ENCODE measurements around the gene SMIM27.
"Not testable (repeated sequence)": the region's sequence is repeated elsewhere in the genome, so short reads cannot be mapped to it uniquely, and the experiment has no call there.

Gene SMIM27, protein sequence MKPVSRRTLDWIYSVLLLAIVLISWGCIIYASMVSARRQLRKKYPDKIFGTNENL

DNA sequence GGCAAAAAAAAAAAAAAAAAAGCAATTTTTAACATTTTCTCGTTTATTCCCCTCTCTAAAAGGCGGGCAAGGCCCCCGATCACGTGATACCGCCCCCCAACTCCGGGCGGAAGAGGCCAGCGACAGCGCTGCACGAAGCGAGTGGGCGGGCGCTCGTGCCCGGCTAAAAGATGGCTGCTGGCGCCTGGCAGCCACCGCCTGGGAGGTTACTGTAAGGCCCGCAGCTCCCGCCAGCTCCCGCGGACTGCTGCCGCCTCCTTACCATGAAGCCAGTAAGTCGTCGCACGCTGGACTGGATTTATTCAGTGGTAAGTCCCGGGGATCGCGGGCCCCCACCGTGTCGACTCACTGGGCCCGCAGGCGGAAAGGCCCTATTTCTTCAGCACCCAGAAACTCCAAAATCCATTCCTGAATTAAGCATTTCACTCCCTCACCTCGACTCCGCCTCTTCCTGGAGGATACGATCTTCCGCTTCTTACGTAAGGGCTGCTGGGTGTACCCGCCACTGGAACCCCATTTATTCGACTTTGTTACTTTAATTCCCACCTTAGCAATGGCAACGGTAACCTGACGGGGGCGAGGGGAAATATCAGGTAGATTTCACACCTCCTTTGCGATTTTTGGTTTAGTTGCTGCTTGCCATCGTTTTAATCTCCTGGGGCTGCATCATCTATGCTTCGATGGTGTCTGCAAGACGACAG lies at the start of gene SMIM27, which contains the start of gene TOPORS:
TSS of gene SMIM27 (plus strand) at position 156 of the 701 bp plus-strand sequence. CDS start at position 264, 108 bp downstream.
TSS of gene TOPORS (minus strand) at position 415 of the 701 bp plus-strand sequence. CDS start at position 265, 150 bp downstream.
- peak; percentile 72 to 78 for DNase-seq (ENCODE audit: low read depth in 2 of 2)

- no peak for DNase-seq (ENCODE audit: low read depth in 2 of 2)
These were observed 49.7 kb upstream of the SMIM27 start for GRCh38 chr9:32502464-32502863.

DNA sequence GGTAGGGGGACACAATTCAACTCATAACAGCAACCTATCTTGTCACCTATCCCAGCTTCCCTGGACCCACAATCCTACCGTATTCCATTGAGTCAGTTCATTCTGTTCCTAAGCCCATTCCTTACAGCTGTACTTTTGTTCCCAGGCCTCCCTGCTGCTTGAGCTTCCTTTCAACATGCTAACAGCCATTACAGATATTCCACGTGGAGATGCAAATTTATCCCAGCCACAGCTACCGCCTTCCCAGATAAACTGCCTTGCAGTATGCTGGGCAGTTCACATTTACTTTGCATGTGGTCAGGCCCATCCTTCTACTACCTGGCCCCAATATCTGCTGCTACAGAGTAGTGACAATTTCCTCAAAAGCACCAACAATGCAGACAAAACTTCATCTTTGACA lies 49.1 kb upstream of the SMIM27 start:
- DNase-seq (ENCODE audit: low read depth in 2 of 2): no peak

DNA sequence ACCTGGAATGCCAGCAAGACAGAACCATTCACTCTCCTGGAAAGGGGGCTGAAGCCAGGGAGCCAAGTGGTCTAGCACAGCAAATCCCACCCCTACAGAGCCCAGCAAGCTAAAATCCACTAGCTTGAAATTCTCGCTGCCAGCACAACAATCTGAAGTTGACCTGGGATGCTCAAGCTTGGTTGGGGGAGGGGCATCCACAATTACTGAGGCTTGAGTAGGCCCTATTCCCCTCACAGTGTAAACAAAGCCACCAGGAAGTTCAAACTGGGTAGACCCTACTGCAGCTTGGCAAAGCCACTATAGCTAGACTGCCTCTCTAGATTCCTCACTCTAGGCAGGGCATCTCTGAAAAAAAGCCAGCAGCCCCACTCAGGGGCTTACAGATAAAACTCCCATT lies 43.4 kb upstream of the SMIM27 start:
- DNase-seq (ENCODE audit: low read depth in 2 of 2): no peak

DNA sequence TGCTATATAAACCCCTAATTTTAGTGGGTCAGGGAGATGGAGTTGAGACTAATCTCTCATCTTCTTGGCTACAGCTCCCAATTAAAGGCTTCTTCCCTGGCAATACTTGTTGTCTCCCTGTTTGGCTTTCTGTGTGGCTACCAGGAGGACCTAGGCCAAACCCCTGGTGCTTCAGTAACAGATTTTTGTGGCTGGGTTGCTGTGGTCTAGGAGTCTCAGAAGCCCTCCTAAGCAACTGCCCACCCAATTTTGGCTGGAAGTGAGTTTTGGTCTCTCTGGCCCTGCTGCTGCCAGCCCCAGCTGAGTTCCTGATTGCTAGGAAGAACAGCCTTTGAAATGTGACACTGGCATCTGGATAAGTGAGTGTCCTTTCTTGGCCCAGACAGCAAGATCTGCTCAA lies 35.9 kb upstream of the SMIM27 start:
- no peak for DNase-seq (ENCODE audit: low read depth in 2 of 2)

DNA sequence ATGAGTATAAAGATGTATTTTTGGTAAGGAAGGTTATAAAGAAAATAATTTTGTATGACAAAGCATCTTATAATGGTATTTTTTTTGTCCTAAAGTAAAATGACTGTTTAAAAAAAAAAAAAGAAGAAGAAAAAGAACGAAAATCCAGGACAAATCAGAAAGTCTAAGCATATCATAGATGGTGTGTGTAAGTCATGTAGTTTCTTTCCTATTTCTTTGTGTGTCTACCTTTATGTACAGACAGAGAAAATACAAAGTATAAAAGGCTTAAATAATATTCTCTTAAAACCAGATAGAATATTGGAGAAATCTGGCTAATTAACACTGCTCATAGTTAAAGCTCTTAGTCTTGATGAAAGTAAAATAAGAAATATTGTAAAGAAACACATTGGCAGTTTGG lies 33.9 kb upstream of the SMIM27 start:
- DNase-seq (ENCODE audit: low read depth in 2 of 2): no peak

- DNase-seq (ENCODE audit: low read depth in 2 of 2): no peak
These were observed 28.2 kb upstream of the SMIM27 start for GRCh38 chr9:32523910-32524309.

DNA sequence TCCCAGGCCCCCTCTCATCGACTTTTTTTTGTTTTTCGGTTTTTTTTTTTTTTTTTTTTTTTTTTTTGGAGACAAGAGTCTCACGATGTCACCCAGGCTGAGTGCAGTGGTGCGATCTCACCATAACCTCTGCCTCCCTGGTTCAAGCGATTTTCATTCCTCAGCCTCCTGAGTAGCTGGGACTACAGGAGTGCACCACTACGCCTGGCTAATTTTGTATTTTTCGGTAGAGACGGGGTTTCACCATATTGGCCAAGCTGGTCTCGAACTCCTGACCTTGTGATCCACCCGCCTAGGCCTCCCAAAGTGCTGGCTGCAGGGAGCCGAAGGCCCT lies 27.6 kb upstream of the SMIM27 start:
- DNase-seq (ENCODE audit: low read depth in 2 of 2): not testable (repeated sequence)

- DNase-seq (ENCODE audit: low read depth in 2 of 2): no peak
These were observed 27.0 kb upstream of the SMIM27 start for GRCh38 chr9:32524892-32525708.

- DNase-seq (ENCODE audit: low read depth in 2 of 2): no peak
These were observed 26.5 kb upstream of the SMIM27 start for GRCh38 chr9:32525709-32526030.

DNA sequence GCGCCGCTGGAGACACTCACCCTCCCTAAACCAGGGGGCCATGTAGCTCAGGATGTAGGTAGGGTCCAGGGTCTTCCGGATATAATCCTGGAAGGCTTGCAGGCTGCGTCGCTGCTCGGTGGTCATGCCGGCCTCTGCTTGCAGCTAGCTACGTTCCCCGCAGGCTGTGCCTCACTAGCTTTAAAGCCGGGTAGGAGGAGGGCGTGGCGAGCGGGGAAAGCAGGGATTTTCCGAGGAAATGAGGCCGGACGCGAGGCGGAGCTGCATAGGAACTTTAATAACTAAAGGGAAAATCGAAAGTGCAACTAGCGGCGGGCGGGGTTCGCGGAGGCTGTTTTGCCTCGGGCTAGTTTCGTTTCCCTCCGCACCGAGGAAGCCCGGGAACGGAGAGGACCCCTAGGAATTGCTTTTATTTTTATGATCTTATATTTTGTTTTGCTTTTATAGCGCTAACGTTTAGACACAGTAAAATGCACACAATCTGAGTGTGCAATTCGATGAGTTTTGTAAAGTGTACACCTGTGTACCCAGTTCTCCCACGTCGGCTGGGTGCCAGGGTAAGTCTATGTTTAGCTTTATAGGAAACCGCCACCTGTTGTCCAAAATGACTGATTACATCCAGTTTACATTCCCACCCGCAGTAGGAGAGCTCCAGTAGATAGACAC lies 26.0 kb upstream of the SMIM27 start, which contains the start of gene RIGI:
TSS of gene RIGI (minus strand) at position 156 of the 666 bp plus-strand sequence. CDS start at position 126, 30 bp downstream.
- peak; percentile 70 to 79 for DNase-seq (ENCODE audit: low read depth in 2 of 2)

DNA sequence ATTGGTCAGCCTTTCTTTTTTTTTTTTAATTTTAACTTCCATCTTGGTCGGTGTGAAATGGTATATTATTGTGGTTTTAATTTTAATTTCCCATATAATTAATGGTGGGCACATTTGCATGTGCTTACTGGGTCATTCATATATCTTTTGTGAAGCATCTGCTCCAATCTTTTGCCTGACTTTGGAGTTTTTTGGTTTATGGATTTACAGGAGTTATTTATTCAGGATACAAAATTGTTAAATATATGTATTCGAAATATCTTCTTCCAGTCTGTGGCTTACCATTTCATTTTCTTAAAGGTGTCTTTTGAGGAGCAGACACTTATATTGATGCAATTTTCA lies 25.4 kb upstream of the SMIM27 start:
- no peak for DNase-seq (ENCODE audit: low read depth in 2 of 2)

- no peak for DNase-seq (ENCODE audit: low read depth in 2 of 2)
These were observed 18.8 kb upstream of the SMIM27 start for GRCh38 chr9:32533336-32533735.

GRCh38 chr9:32533816-32534215 lies 18.3 kb upstream of the SMIM27 start:
- DNase-seq (ENCODE audit: low read depth in 2 of 2): no peak

GRCh38 chr9:32543047-32543446 lies 9.1 kb upstream of the SMIM27 start:
- no peak for DNase-seq (ENCODE audit: low read depth in 2 of 2)

- DNase-seq (ENCODE audit: low read depth in 2 of 2): no peak
These were observed 6.2 kb upstream of the SMIM27 start for GRCh38 chr9:32545884-32546283.

GRCh38 chr9:32548213-32548612 lies 3.9 kb upstream of the SMIM27 start:
- DNase-seq (ENCODE audit: low read depth in 2 of 2): not testable (repeated sequence)

DNA sequence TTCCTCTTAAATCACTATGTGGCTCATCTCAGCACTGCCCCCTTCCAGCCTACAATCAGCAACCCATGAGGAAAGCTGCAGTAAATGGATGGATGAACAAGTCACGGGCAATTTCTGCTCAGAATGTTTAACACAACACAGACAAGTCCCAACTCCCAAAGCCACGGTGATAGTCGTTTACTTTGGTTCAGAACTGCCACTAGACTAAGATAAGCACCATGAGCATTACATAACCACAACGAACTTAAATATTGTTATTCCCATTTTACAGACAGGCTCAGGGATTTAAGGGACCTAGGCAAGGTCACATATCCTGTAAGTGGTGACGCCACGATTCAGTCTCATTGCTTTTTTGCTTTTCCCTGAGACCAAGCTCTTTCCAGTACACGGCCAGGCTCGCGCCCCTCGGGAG lies 2.0 kb upstream of the SMIM27 start:
- no peak for DNase-seq (ENCODE audit: low read depth in 2 of 2)

DNA sequence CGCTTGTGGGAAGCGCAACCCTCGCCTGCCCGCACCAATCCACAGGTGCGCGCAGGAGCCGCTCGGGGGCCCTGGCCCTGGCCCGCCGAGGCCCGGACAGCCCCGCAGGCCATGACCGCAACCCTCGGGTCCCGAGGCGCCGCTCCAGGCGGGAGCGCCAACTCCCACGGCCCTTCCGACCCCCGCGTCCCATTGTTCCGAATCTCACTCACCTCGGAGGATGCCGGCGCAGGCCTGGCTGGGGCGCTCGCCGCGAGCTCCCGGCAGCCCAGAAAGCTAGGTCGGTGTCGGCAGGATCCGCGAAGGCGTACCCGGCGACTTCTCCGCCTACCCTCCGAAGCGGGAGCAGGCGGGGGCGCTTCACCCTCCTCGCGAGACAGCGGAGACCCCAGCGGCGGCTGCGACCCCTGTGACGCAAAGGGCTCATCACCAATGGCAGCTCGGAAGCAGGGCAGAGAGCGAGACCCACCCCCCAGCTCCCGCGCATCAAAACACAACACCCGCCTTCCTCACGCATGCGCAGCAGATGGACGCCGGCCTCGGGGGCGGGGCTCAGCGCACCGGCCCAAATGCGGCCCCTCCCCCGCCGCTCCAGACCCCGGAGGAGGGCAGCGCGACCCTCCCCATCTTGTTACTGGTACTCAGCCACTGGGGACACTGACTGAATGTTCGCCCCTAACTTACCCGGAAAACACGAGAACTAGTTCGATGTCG lies 1.4 kb upstream of the SMIM27 start:
- peak; percentile 85 for DNase-seq (ENCODE audit: low read depth in 2 of 2)

GRCh38 chr9:32551276-32552051 lies 663 bp upstream of the SMIM27 start:
- peak in 1 of 2 experiments; percentile 28 for DNase-seq (ENCODE audit: low read depth in 2 of 2)

DNA sequence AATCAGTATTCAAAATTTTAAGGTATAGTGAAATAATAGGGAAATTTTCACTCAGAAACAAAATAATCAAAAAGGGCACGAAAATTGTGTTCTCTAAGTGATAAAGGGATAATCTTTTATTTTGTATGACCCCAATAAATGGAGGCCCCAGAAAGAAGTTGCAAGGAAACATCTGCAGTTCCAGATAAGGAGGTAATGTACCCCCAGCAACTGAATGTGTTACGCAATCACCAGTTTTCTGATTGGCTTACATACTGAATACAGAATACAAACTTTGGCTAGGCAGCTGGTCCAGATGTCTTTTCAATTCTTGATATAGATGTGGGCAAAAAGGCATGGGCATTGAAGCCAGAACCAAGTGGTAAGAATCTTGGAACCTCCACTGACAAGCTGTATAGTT lies 2.0 kb downstream of the SMIM27 start:
- no peak for DNase-seq (ENCODE audit: low read depth in 2 of 2)

All from fibroblast of skin of left quadriceps (primary cell).